Right hindlimb (tissue), 1 donor: ENCODE results near the gene ATG9A.
"Not testable (repeated sequence)": the region's sequence is repeated elsewhere in the genome, so short reads cannot be mapped to it uniquely, and the experiment has no call there.

Experiments
- DNase-seq: peaks from one replicate; pipeline ENCODE4 v3.0.0-alpha.2; 2018

ATG9A gene

GRCh38 chr2:219205981-219206327 is 23.5 kb downstream of the ATG9A start:
- no peak for DNase-seq

- no peak for DNase-seq
Observed at GRCh38 chr2:219205165-219205538, 24.3 kb downstream of the ATG9A start.

- DNase-seq: no peak
Observed at GRCh38 chr2:219204425-219205164, 24.8 kb downstream of the ATG9A start.

- DNase-seq: not testable (repeated sequence)
Observed at GRCh38 chr2:219201331-219201730, 28.1 kb downstream of the ATG9A start.

GRCh38 chr2:219200502-219201326 is 28.7 kb downstream of the ATG9A start:
- not testable (repeated sequence) for DNase-seq

GRCh38 chr2:219199470-219200211 is 29.8 kb downstream of the ATG9A start:
- no peak for DNase-seq

GRCh38 chr2:219198974-219199373 is 30.5 kb downstream of the ATG9A start:
- DNase-seq: no peak

- DNase-seq: no peak
Observed at GRCh38 chr2:219197388-219197787, 32.0 kb downstream of the ATG9A start.

GRCh38 chr2:219186754-219187456 is 42.5 kb downstream of the ATG9A start:
- no peak for DNase-seq

GRCh38 chr2:219184121-219184520 is 45.3 kb downstream of the ATG9A start:
- no peak for DNase-seq

GRCh38 chr2:219183151-219183772 is 46.2 kb downstream of the ATG9A start:
- DNase-seq: no peak

GRCh38 chr2:219182331-219183150 is 46.9 kb downstream of the ATG9A start:
- no peak for DNase-seq

- no peak for DNase-seq
Observed at GRCh38 chr2:219181531-219181930, 47.9 kb downstream of the ATG9A start.

GRCh38 chr2:219180961-219181360 is 48.5 kb downstream of the ATG9A start:
- DNase-seq: no peak

- no peak for DNase-seq
Observed at GRCh38 chr2:219179601-219180465, 49.6 kb downstream of the ATG9A start.

GRCh38 chr2:219178377-219179175 is 50.9 kb downstream of the ATG9A start:
- DNase-seq: no peak

GRCh38 chr2:219177552-219178376 is 51.7 kb downstream of the ATG9A start, which contains the start of gene RETREG2:
Gene RETREG2 (plus strand): TSS chr2:219178275. CDS start chr2:219178353, 78 bp downstream.
- DNase-seq: peak; percentile 94

GRCh38 chr2:219176818-219177551 is 52.5 kb downstream of the ATG9A start, which contains the start of gene CNPPD1:
Gene CNPPD1 (minus strand): TSS chr2:219176925. CDS start chr2:219176828, 97 bp downstream.
- DNase-seq: peak; percentile 90
